K562 (cell line): ENCODE data around the gene EPX. TPM values are rescaled to one million over a fixed set of nuclear protein-coding genes. Genes with fewer than 3 reads are reported as not detected.

ENCODE experiments used
- GTF2A2 ChIP-seq: IDR thresholded peaks from 2 replicates; pipeline ENCODE4 v1.6.1; 2016; ENCODE audit warnings: mild to moderate bottlenecking, missing genetic modification characterization, missing compliant biosample characterization
- KLF1 ChIP-seq: fragments of 450-650 bp; IDR thresholded peaks from 2 replicates; pipeline ENCODE4 v1.6.1; 2016; ENCODE audit warnings: missing genetic modification characterization, missing compliant biosample characterization
- MYC ChIP-seq, 2 experiments: fragments of 250-450 bp in 1 of 2; sonication (Bioruptor Pico) in 1 of 2; IDR thresholded peaks; 2 replicates each; pipeline versions ENCODE4 v1.5.1 to v1.6.1; 2012 to 2021; ENCODE audit warnings: low read depth in 2 of 2, borderline replicate concordance in 1 of 2, improper control_type of control experiment in 1 of 2, low read length in 1 of 2, mild to moderate bottlenecking in 1 of 2, moderate library complexity in 1 of 2
- SLC30A9 ChIP-seq: fragments of 250-450 bp; sonication (Bioruptor Pico); IDR thresholded peaks from 2 replicates; pipeline ENCODE4 v1.8.0; 2022; ENCODE audit warnings: mild to moderate bottlenecking, moderate library complexity
- ZBTB8A ChIP-seq: fragments of 450-650 bp; IDR thresholded peaks from 2 replicates; pipeline ENCODE4 v1.6.1; 2018; ENCODE audit warnings: mild to moderate bottlenecking, moderate library complexity; ENCODE audit not compliant: partially characterized antibody
- ZNF143 ChIP-seq: sonication (generic); formaldehyde crosslinking; IDR thresholded peaks from 2 replicates; pipeline ENCODE4 v1.9.0; 2022; ENCODE audit warnings: mild to moderate bottlenecking, missing genetic modification reagents
- ZNF217 ChIP-seq: sonication (generic); formaldehyde crosslinking; IDR thresholded peaks from 2 replicates; pipeline ENCODE4 v1.8.0; 2022; ENCODE audit warnings: mild to moderate bottlenecking, missing genetic modification reagents
- polyA plus RNA-seq, 8 experiments: library from polyadenylated mRNA; depleted of rRNA in 4 of 8; stranded (reverse) in 5 of 8; unstranded in 3 of 8; fragments of >200 nt; fragmentation: Nextera tagmentation in 2 of 8; fragmentation: Illumina TruSeq in 1 of 8; extraction: Ambion mirVana in 2 of 8; extraction: Trizol in 1 of 8; gene quantifications; 2 replicates each; pipeline versions ENCODE4 v1.2.1 to v1.2.3, GENCODE V29; 2011 to 2014; ENCODE audit warnings: inconsistent platforms in 1 of 8, missing spikeins in 1 of 8
- total RNA-seq, 7 experiments: library from RNA; depleted of rRNA in 6 of 7; stranded (reverse); fragments of >200 nt in 6 of 7; fragmentation: Illumina TruSeq in 2 of 7; extraction: Trizol in 2 of 7; gene quantifications; 2 replicates each; pipeline versions ENCODE4 v1.2.1 to v1.2.3, GENCODE V29; 2011 to 2021; ENCODE audit warnings: low replicate concordance in 1 of 7
- TF ChIP-seq, protein P1 (sequence below): fragments of 200-600 bp; sonication (generic); IDR thresholded peaks from one replicate; pipeline ENCODE4 v1.6.1; 2012; ENCODE audit warnings: mild to moderate bottlenecking, low read depth, low read length, inconsistent platforms

The EPX gene
- total and polyA plus RNA-seq, 9 of the 15 experiments (the other 6 are each of a cell fraction or from before 2014, with no cell fraction given) = 0.07 to 0.33 (median 0.19) TPM; not detected in 3

- TF ChIP-seq, protein P1, sequence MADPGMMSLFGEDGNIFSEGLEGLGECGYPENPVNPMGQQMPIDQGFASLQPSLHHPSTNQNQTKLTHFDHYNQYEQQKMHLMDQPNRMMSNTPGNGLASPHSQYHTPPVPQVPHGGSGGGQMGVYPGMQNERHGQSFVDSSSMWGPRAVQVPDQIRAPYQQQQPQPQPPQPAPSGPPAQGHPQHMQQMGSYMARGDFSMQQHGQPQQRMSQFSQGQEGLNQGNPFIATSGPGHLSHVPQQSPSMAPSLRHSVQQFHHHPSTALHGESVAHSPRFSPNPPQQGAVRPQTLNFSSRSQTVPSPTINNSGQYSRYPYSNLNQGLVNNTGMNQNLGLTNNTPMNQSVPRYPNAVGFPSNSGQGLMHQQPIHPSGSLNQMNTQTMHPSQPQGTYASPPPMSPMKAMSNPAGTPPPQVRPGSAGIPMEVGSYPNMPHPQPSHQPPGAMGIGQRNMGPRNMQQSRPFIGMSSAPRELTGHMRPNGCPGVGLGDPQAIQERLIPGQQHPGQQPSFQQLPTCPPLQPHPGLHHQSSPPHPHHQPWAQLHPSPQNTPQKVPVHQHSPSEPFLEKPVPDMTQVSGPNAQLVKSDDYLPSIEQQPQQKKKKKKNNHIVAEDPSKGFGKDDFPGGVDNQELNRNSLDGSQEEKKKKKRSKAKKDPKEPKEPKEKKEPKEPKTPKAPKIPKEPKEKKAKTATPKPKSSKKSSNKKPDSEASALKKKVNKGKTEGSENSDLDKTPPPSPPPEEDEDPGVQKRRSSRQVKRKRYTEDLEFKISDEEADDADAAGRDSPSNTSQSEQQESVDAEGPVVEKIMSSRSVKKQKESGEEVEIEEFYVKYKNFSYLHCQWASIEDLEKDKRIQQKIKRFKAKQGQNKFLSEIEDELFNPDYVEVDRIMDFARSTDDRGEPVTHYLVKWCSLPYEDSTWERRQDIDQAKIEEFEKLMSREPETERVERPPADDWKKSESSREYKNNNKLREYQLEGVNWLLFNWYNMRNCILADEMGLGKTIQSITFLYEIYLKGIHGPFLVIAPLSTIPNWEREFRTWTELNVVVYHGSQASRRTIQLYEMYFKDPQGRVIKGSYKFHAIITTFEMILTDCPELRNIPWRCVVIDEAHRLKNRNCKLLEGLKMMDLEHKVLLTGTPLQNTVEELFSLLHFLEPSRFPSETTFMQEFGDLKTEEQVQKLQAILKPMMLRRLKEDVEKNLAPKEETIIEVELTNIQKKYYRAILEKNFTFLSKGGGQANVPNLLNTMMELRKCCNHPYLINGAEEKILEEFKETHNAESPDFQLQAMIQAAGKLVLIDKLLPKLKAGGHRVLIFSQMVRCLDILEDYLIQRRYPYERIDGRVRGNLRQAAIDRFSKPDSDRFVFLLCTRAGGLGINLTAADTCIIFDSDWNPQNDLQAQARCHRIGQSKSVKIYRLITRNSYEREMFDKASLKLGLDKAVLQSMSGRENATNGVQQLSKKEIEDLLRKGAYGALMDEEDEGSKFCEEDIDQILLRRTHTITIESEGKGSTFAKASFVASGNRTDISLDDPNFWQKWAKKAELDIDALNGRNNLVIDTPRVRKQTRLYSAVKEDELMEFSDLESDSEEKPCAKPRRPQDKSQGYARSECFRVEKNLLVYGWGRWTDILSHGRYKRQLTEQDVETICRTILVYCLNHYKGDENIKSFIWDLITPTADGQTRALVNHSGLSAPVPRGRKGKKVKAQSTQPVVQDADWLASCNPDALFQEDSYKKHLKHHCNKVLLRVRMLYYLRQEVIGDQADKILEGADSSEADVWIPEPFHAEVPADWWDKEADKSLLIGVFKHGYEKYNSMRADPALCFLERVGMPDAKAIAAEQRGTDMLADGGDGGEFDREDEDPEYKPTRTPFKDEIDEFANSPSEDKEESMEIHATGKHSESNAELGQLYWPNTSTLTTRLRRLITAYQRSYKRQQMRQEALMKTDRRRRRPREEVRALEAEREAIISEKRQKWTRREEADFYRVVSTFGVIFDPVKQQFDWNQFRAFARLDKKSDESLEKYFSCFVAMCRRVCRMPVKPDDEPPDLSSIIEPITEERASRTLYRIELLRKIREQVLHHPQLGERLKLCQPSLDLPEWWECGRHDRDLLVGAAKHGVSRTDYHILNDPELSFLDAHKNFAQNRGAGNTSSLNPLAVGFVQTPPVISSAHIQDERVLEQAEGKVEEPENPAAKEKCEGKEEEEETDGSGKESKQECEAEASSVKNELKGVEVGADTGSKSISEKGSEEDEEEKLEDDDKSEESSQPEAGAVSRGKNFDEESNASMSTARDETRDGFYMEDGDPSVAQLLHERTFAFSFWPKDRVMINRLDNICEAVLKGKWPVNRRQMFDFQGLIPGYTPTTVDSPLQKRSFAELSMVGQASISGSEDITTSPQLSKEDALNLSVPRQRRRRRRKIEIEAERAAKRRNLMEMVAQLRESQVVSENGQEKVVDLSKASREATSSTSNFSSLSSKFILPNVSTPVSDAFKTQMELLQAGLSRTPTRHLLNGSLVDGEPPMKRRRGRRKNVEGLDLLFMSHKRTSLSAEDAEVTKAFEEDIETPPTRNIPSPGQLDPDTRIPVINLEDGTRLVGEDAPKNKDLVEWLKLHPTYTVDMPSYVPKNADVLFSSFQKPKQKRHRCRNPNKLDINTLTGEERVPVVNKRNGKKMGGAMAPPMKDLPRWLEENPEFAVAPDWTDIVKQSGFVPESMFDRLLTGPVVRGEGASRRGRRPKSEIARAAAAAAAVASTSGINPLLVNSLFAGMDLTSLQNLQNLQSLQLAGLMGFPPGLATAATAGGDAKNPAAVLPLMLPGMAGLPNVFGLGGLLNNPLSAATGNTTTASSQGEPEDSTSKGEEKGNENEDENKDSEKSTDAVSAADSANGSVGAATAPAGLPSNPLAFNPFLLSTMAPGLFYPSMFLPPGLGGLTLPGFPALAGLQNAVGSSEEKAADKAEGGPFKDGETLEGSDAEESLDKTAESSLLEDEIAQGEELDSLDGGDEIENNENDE = no peak
- TF ChIP-seq MYC (IDR thresholded peaks at IDR 0.05; ENCODE audit: low read depth, low read length) (peak; percentile 57; the same call in 1 of the 2 replicates), MYC (CRISPR knock-in tag; IDR thresholded peaks at IDR 0.05; ENCODE audit: borderline replicate concordance, low read depth) (no peak), GTF2A2 (tag) (no peak), SLC30A9 (no peak), ZBTB8A (no peak), KLF1 (tag) (no peak), ZNF217 (CRISPR knock-in tag) (no peak), ZNF143 (CRISPR knock-in tag) (no peak)
Measured at GRCh38 chr17:58219007-58219788, 26.7 kb downstream of the EPX start, which contains the start of gene MKS1 (continued).
